GM21717 (cell line): ENCODE measurements around the gene LANCL2.

Experiments
- ATAC-seq: cut with Tn5 transposase; IDR thresholded peaks from one replicate; pipeline ENCODE4 v1.9.1; 2021; ENCODE audit warnings: mild to moderate bottlenecking, moderate library complexity; ENCODE audit not compliant: unreplicated experiment

The LANCL2 gene

DNA sequence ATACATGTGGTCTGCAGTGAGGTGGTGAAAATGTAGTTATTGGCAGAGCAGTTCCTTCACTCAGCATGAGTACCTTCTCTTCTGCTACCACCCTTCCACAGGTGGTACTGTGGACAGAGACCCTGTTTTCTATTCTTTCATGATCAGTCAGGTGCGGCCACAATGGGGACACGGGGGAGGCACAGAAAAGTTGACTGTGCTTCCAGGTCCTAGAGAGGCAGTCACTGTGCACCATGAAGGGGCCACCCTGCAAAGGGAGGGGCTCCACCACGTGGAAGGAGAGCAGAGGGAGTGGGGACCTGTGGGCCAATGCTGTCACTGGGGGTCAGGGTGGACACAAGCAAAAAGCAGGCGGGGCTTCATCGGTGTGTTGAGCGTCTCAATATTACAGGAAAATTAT is 3.6 kb upstream of the LANCL2 start:
- no peak for ATAC-seq

- no peak for ATAC-seq
Observed at GRCh38 chr7:55362927-55363326, 2.2 kb upstream of the LANCL2 start.

DNA sequence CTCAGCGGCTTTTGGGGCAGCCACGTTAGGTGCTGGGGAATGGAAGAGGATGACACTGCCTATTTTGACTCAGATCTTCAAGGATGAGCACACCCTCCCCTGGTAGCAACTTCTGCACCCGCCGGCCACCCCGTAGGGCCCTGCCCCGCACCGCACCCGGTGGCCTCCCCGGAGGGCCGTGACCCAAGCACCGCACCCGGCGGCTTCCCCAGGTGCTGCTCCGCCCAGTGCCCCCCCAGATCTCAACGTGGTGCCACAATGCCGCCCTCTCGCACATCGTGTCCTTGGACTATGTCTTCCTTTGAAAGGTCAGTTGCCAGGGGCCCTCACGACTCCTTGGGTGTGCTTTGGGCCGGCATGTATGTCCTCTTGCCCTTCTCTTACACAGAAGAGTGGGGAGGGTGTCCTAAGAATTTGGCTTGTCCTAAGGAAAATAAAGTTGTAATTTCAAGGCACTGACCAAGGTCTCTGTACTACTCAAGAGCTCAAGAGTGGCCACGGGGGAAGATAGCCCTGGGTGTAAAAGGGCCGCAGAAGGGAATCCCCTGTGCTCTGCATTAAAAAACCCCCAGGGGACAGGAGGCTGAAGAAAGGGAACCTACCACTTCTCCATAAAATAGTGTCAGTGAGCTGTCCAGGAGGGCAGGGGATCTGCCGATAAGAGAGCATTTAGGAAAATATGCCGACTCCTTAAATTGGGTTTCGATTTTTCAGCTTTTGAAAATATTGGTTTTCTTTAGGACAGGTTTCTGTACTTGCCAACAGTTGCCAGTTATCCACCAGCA is 1.6 kb upstream of the LANCL2 start:
- ATAC-seq: no peak

DNA sequence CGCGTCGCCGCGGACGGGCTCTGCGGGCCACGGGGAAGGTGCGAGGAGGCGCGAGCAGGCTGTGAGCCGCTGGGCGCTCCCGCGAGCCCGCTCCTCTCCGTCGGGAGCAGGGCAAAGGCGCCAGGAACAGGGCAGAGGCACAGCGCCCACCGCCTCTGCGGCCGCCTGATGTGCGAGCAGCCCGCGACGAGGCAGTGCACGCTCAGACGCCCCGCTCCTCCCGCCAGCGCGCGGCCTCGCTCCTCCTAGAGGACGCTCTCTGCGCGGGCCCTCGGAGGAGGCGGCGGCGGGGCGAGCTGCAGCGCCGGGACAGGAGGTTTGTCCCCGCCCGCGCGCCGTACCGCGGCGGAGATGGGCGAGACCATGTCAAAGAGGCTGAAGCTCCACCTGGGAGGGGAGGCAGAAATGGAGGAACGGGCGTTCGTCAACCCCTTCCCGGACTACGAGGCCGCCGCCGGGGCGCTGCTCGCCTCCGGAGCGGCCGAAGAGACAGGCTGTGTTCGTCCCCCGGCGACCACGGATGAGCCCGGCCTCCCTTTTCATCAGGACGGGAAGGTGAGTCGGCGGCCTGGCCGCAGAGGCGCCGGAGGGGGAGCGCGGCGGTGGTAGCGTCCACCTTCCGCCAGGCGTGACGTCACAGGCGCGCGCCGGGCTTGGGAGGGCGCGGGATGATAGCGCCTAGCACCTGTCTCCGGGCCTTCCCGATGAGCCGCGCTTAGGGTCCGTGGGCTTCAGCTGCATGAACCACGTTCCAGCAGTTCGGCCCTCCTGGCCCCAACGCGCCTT is 731 bp downstream of the LANCL2 start:
- peak; percentile 76 for ATAC-seq

DNA sequence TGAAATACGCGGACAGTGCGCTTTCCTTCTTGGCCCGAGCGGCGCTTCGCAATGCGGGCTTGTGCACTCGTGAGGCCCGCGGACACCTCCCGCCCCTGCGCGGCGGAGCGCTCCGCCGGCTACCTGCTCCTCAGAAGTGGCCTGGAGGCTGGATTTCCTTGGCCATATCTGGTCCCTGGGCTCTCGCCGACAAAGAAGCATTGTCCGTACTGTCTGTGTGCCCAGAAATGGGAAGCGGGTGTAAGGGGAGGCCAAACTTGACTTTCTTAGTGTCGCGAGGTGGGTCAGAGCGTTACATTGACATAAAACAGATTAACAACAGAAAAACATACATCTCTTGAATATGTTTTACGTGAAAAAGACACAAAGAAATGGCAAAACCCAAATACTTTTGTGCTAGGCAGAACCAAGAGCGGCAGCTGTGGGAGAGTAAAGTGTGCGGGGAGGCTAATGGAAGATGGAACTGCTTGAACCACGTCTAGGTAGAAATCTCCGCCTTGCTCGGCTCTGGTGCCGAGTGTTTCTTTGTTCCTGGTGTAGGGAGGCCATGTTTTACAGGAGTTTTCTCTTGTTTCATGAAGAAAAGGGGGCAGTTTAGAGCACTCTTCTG is 1.4 kb downstream of the LANCL2 start:
- ATAC-seq: peak; percentile 19

GRCh38 chr7:55367283-55367840 is 2.2 kb downstream of the LANCL2 start:
- ATAC-seq: no peak

DNA sequence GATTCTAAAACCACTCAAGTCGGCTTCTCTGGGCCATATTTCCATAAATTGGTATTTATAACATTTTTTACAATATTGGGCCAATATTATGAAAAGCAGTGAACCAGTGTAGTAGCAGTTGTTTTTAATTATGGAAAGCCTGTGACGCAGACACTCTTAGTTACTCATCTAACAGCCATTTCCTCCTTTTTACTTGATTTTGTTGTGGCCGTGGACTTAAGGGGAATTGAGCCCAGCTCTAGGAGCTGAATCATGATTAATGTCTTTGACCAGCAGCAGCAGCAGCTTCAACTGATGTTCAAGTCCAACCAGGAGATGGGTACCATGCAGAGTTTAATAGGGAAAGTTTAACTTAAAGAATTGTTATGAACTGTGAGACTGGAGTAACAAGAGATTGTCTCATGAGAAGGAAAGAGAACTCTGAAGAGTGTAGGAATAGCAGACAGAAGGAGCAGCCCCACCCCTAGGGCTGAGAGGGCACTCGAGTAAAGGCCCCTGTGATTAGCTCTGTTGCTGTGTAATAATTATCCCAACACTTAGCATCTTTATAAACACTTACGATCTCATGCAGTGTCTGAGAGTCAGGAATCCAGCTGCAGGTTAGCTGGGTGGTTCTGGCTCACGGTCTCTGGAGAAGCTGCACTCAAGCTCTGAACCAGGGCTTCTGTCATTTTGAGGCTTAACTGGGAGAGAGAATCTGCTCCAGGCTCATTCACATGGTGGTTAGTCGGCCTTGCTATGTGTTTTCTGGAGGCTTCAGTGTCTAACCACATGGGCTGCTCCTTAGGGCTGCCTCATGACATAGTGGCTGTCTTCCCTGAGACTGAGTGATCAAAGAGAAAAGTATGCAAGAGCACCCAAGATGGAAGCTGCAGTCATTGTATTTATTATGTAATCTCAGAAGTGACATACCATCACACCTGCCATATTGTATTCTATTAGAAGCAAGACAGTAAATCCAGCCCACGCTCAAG is 4.6 kb downstream of the LANCL2 start:
- no peak for ATAC-seq

- no peak for ATAC-seq
Observed at GRCh38 chr7:55374213-55374612, 9.1 kb downstream of the LANCL2 start.

DNA sequence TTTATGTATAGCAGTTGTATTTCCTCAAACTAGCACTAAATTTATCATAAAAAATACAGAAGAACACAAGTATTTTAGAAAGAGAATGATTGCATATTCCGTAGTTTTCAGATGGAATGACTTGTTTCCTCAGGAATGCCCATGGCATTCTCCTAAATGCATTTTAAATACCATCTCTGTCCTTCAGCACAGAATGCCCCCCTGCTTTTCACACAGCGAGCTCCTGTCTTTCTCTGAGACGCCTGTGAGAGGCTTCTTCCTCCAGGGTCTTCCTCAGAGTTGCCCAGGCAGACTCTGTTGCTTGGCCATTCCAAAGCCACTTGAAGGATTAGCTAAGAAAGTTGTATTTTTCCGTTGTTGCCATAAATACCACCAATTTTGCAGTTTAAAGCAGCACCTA is 10.1 kb downstream of the LANCL2 start:
- ATAC-seq: no peak

- ATAC-seq: no peak
Observed at GRCh38 chr7:55377162-55377817, 12.2 kb downstream of the LANCL2 start.

- no peak for ATAC-seq
Observed at GRCh38 chr7:55379285-55379684, 14.1 kb downstream of the LANCL2 start.

DNA sequence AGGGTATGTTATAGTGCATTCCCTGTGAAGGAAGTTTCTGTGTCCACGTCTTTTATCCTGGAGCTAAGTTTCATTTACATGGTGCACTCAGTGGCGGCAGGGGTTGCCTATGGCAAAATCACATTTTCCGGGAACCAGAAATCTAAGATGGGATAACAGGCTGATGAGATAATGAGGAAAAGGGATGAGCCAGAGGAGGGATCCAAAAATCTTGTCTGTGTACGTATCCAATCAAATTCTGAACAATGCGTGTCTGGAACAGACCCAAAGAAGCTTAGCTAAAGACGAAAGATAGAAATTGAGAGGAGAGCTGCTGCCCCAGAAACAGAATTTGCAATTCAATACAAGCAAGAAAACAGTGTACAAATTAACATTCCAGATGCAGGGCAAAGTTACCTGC is 16.1 kb downstream of the LANCL2 start:
- ATAC-seq: no peak

- no peak for ATAC-seq
Observed at GRCh38 chr7:55381696-55382095, 16.6 kb downstream of the LANCL2 start.

DNA sequence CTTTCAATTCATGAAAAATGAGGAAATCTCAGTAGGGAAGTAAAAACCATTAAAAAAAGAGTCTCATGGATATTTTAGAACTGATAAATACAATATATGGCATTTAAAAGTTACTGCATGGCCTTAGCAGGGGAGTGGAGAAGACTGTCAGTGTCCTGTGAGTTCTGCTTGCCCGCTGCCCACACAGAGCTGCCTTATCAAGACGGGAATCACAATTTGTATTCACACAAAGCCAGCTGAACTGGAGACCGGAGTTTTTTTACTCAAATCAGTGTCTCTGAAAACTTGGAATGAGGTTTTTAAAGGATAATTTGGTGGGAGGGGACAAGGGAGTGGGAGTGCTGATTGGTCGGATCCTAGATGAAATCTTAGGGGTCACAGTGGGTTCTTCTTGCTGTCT is 17.1 kb downstream of the LANCL2 start:
- ATAC-seq: no peak

DNA sequence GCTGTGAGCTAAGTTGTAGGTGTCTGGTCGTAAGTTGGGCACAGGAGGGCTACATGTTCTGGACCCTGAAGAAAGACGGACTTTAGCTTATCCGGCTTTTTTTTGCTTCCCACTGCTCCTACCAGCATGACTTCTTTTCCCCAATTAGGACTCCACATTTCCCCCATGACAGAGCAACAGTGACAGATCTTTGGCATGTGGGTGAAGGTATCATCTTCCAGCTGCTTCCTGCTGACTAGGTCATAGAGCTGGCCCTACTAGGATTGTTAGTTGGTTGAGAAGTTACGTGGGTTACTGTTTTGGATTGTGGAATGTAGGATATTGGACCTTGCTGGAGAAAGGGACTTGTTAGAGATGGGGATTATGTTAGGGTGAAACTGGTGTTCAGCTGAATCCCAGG is 21.4 kb downstream of the LANCL2 start:
- no peak for ATAC-seq

- ATAC-seq: no peak
Observed at GRCh38 chr7:55387062-55387965, 22.2 kb downstream of the LANCL2 start.

- no peak for ATAC-seq
Observed at GRCh38 chr7:55396233-55396785, 31.2 kb downstream of the LANCL2 start.

GRCh38 chr7:55397617-55398016 is 32.5 kb downstream of the LANCL2 start:
- ATAC-seq: no peak

GRCh38 chr7:55400191-55400590 is 35.1 kb downstream of the LANCL2 start:
- ATAC-seq: no peak
